GM12872 (cell line): Measurements from ENCODE around the gene ASAP2.

ENCODE experiments used
- CTCF ChIP-seq: IDR thresholded peaks from 3 replicates; pipeline ENCODE4 v1.5.1; 2011; ENCODE audit warnings: low read depth, mild to moderate bottlenecking, low read length, moderate library complexity; ENCODE audit not compliant: insufficient read depth

Gene ASAP2

GRCh38 chr2:9416962-9417316 lies 210.3 kb downstream of the ASAP2 start:
- TF ChIP-seq CTCF = no peak

GRCh38 chr2:9417725-9418124 lies 211.1 kb downstream of the ASAP2 start:
- TF ChIP-seq CTCF = no peak

GRCh38 chr2:9418746-9419145 lies 212.1 kb downstream of the ASAP2 start:
- no peak for TF ChIP-seq CTCF

GRCh38 chr2:9419541-9419940 lies 212.9 kb downstream of the ASAP2 start:
- no peak for TF ChIP-seq CTCF

- no peak for TF ChIP-seq CTCF
Measured at GRCh38 chr2:9420495-9420894, 213.9 kb downstream of the ASAP2 start.

- no peak for TF ChIP-seq CTCF
Measured at GRCh38 chr2:9422321-9423099, 215.9 kb downstream of the ASAP2 start.

GRCh38 chr2:9423100-9423921 lies 216.7 kb downstream of the ASAP2 start, which contains the start of the genes CPSF3 and ITGB1BP1:
TSS of gene CPSF3 (plus strand) at chr2:9423654. CDS start at chr2:9423774, 120 bp downstream.
TSS of gene ITGB1BP1 (minus strand) at chr2:9423528. CDS start at chr2:9418697, 4,831 bp downstream.
- no peak for TF ChIP-seq CTCF
